HG03108 (cell line): ENCODE measurements around the gene ABCF2.

Experiments
- ATAC-seq: cut with Tn5 transposase; IDR thresholded peaks from one replicate; pipeline ENCODE4 v1.9.1; 2021; ENCODE audit warnings: moderate library complexity; ENCODE audit not compliant: unreplicated experiment

The ABCF2 gene

DNA sequence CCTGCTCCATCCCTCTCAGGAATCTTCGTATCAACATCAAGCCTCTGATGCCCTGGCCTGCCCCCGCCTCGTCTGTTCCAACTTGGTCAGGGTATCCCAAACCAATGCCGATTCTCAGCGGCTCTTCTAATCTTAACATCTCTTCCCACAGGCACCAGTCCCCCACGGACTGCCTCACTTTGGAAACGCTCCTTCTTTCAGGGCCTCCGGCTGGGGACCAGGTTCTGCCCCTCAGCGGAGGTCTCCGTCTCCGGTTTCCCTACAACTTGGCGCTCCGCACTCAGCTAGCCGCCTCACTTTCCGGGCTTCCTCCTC lies 488 bp downstream of the ABCF2 start:
- no peak for ATAC-seq

GRCh38 chr7:151225948-151226510 lies 976 bp downstream of the ABCF2 start:
- ATAC-seq: no peak

DNA sequence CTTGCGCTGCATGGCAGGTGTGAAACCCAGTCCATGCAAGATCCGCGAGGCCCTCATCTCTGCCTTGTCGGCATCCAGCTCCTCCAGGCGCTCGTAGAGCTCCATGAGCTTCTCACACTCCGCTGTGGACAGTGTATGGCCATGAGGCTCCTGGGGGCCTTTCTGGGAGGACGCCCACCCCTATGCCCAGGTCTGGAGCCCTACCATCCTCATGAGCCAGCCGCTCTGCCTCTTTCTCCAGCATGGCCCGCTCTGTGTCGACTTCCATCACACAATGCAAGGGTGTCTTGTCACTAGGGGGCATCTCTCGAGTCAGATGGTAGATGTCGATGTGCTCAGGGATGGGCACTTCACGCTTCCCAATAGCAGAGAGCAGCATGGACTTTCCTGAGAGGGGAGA lies 3.3 kb downstream of the ABCF2 start:
- ATAC-seq: no peak

GRCh38 chr7:151218170-151218569 lies 8.8 kb downstream of the ABCF2 start:
- no peak for ATAC-seq

GRCh38 chr7:151215396-151215795 lies 11.6 kb downstream of the ABCF2 start:
- ATAC-seq: no peak

GRCh38 chr7:151213826-151214225 lies 13.2 kb downstream of the ABCF2 start:
- ATAC-seq: no peak

DNA sequence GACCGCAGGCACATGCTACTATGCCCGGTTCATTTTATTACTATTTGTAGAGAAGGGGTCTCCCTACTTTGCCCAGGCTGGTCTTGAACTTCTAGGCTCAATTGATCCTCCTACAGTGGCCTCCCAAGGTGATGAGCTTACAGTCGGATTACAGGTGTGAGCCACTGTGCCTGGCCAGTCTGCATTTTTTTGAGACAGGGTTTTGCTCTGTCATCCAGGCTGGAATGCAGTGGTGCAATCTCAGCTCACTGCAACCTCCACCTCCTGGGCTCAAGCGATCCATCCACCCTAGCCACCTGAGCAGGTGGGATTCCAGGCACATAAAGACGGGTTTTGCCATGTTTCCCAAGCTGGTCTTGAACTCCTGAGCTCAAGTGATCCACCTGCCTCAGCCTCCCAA lies 14.4 kb downstream of the ABCF2 start:
- ATAC-seq: no peak

GRCh38 chr7:151211155-151211772 lies 15.7 kb downstream of the ABCF2 start:
- ATAC-seq: no peak

DNA sequence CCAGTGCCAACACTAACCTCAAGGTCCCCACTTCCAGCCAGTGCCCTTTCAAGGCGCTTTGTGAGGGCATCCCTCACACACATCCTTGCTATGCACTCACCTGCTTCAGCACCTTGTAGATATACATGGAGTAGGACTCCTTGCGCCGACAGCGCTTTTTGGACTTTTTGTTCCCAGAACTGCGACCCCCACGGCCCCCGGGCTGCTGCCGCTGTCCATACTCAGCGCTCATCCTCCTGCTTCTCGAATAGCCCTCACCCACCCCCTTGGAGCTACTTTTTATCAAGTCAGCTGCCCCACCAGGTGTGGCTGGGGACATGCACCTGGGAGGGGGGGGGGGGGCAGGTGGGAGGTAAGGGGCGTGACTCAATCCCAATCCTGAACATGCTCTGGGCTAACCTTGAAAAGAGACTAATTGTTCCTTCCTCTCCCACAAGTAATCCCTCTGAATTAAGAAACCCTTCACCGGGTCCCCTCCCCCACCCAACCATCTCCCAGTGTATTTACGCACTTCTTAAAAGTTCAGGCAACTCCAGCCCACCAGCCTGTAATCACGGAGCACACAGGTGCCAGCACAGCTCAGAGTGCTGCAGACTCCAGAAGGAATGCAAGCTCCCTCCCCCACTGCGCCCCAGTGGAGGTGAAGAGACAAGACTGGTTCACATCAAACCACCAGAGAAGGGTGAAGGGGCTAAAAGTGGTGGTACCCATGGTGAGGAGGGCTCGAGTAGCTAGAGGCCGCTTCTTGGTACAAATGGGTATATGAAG lies 16.7 kb downstream of the ABCF2 start, which contains the start of gene H2BK1:
H2BK1 (minus strand) TSS at position 402 of the 768 bp plus-strand sequence; CDS start at position 232, 170 bp downstream.
- ATAC-seq: no peak

GRCh38 chr7:151209588-151209987 lies 17.4 kb downstream of the ABCF2 start:
- ATAC-seq: no peak

GRCh38 chr7:151208253-151208862 lies 18.6 kb downstream of the ABCF2 start:
- ATAC-seq: no peak

GRCh38 chr7:151207804-151208203 lies 19.2 kb downstream of the ABCF2 start:
- no peak for ATAC-seq

DNA sequence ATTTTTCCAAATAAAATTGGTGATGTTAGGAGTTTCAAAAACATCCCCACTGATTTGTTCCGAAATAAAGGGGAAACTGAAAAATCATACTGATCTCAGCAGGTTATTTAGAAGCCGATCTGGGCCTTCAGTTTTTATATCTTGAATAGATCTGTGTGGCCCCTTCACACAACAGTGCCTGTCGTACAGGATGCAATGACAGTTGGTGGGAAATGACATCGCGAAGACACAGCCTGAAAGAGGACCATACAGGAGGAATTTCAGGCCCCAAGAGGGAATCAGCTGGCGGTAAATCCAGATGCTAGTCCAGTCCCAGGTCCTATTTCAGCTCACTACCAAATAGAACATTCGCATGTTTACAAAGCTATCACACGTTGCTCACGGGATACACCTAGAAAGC lies 19.7 kb downstream of the ABCF2 start:
- ATAC-seq: no peak

GRCh38 chr7:151206914-151207313 lies 20.1 kb downstream of the ABCF2 start:
- no peak for ATAC-seq

DNA sequence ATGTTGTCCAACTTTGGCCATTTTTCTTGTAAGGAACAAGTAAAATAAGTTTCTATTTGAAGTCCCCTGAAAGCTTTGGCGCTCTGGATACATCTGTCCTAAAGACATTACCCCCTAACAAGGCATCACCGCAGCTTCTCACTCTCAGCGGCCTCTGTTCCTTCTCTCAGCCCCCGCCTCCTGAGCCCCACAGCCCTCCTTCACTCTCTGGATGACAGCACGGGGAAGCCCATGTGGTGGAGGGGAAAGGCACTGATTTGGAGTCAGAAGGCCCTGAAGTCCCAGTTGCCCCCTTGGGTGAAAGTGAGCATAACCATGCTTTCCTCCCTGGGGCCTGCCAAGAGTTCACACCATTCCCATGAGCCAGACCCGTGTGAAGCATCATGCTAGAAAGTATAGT lies 21.3 kb downstream of the ABCF2 start:
- ATAC-seq: no peak

DNA sequence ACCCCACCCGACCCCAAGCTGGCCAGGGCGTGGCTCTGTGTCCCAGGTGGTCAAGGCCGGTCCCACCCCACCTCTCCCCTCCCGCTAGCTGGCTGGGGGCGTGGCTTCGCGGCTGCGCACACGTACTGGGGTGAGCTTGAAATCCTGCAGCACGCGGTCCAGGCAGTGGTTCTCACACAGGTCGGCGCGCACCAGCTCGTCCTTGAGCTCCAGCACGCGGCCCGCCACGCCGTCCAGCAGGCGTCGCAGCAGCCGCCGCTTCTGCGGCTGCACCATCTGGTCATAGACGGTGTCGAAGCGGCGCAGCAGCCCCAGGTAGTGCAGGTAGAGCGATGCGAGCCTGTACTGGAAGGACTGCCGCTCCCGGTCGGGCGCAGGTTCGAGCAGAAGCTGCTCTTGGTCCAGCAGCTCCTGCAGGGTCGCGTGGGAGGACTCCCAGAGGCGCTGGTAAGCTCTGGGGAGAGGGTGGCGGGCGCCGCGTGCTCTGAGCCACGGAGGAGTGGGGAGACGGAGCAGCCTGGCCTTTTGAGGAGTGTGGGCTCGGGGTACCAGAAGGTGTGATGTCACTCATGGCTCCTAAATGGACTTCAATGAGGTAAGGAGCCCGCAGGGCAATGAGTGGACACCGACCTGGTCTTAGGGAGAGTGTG lies 22.5 kb downstream of the ABCF2 start:
- ATAC-seq: no peak

DNA sequence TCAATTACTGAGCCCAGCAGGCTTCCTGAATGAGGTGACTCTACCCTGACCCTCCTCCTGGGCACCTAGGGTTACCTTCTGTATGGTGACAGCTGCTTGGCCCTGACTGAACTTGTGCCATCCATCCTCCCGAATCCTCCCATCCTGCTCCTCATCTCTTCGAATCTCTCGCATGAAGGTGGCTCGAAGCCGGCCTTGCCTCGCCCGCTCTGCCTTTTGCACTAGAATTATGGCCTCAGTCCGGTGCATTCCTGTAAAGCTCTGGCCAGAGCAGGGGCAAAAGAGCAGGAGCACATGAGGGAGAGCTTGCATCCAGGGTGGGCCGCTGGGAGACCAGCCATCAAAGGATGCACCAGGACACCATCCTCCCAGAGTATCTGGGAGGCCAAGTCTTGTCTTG lies 24.2 kb downstream of the ABCF2 start:
- ATAC-seq: no peak

GRCh38 chr7:151201751-151202150 lies 25.3 kb downstream of the ABCF2 start:
- ATAC-seq: no peak

GRCh38 chr7:151201344-151201743 lies 25.7 kb downstream of the ABCF2 start:
- no peak for ATAC-seq

- ATAC-seq: no peak
Measured at GRCh38 chr7:151198945-151199848, 27.8 kb downstream of the ABCF2 start.
